Neural cell (in vitro differentiated cells): ENCODE measurements around the gene RIN3.

Experiments
- CTCF ChIP-seq: fragments of 450-650 bp; IDR thresholded peaks from 2 replicates; pipeline ENCODE4 v1.5.1; 2014; ENCODE audit warnings: antibody characterized with exemption, mild to moderate bottlenecking, moderate library complexity; ENCODE audit not compliant: poor library complexity, severe bottlenecking
- EZH2 ChIP-seq: fragments of 200-600, 300-800 bp; shearing (Covaris generic), sonication (generic); IDR thresholded peaks from 2 replicates; pipeline ENCODE4 v1.6.1; 2014; ENCODE audit warnings: antibody characterized with exemption, low read length, borderline replicate concordance, mild to moderate bottlenecking; ENCODE audit not compliant: insufficient read depth, poor library complexity, severe bottlenecking
- RAD21 ChIP-seq: fragments of 450-650 bp; conservative IDR thresholded peaks from 2 replicates; pipeline ENCODE4 v1.6.1; 2014; ENCODE audit warnings: antibody characterized with exemption, mild to moderate bottlenecking, moderate library complexity

DNA sequence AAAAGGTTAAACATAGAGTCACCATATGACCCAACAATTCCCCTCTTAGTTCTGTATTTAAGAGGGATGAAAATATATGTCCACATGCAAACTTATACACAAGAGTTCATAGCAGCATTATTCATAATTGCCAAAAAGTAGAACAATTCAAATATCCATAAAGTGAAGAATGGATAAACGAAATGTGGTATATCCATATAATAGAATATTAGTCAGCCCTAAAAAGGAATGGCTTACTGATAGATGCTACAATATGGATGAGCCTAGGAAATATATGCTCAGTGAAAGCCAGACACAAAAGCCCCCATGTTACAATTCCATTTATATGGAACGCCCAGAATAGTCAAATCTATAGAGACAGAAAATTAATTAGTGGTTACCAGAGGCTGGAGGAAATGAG lies 44.1 kb upstream of the RIN3 start:
- TF ChIP-seq CTCF (no peak), RAD21 (no peak), EZH2 (no peak)
